GM15510 (cell line): ENCODE results near the gene LRMDA.

Experiments
- POLR2A ChIP-seq: IDR thresholded peaks from 3 replicates; pipeline ENCODE4 v1.6.1; 2011; ENCODE audit warnings: borderline replicate concordance; ENCODE audit not compliant: insufficient read length; ENCODE audit errors: extremely low read depth

Gene LRMDA

DNA sequence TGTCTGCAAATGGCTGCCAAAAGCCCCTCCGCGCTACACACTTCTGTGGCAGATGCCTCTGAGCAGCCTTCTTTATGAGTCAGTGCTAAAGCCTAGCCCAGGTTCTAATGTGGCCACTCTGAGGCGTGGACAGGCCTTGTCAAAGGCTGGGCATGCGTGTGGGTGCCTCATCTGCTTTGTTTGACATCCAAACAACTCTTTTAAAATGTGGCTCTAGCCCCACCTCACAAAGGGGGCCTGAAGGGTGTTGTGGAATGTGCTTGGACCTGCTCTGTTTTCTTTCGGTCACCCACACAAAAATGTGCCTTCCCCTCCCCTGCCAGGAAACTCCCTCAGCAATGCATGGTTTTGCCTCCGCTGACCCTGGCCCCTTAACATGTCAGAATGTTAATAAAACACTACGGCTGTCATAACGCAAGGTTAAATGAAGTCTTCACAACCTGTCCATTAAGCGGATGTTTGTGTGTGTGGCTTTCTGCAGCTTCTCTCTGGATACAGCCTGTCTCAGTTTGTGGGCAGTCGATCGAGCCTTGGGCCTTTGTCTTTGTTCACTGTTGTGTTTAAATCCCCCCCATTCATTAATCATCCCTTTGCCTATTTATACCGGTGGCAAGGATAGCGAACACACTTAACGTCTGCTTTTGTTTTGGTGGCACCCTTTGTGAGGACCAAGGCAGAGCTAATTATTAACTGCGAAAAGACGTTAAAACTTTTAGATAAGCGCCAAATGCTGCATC lies 718.9 kb downstream of the LRMDA start:
- no peak for TF ChIP-seq POLR2A

DNA sequence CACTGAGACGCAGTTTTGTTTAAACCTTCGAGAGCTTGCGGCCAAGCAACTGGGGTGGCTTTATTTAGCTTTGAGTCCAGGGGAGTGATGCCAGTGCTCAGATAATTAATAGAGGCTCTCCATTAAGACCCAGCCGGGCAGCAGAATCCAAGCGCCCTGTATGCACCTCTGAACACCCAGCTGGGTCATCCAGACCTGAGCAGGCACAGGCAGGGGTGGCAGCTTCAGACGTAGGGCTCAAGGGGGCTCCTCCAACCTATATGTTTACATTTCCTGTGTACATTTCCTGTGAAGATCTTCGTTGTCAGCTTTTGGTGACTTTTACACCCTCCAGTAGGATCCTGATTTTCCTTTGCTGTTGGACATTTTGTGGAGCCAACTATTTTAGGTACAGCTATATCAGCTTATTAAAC lies 719.5 kb downstream of the LRMDA start:
- no peak for TF ChIP-seq POLR2A

GRCh38 chr10:76152186-76152585 lies 720.8 kb downstream of the LRMDA start:
- no peak for TF ChIP-seq POLR2A

DNA sequence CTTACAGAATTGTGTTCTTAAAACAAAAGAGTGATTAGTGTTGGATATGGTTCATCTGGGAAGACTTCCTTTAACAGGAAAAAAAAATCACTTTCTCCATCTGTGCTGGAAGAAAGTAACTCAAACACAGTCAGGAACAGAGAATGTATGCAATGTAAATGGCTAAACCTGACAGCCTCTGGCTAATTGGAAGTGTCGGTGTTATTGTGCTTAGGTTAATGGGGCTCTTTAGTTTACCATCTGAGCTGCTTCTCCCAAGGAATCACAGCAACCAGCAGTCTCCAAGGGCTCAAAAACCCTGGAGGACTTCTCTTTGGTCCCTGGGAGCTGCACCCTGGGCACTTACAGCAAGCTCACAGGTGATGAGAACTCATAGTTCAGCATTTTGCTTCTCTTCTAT lies 724.5 kb downstream of the LRMDA start:
- no peak for TF ChIP-seq POLR2A

GRCh38 chr10:76160446-76161300 lies 729.2 kb downstream of the LRMDA start:
- no peak for TF ChIP-seq POLR2A

DNA sequence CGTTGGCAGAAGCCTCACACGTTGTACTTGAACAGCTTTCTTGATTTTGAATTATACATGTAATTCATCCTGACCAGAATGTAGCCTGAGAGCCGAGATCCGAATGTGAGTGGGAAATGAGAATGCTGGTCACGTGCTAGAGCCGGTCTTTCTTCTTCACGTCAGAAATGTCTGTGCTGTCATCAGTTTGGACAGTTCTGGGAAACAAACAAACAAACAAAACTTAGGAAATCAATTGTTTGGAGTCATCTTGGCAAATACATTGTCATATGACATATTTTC lies 729.8 kb downstream of the LRMDA start:
- TF ChIP-seq POLR2A, result no peak

- no peak for TF ChIP-seq POLR2A
These were observed 737.0 kb downstream of the LRMDA start for GRCh38 chr10:76168437-76168836.

DNA sequence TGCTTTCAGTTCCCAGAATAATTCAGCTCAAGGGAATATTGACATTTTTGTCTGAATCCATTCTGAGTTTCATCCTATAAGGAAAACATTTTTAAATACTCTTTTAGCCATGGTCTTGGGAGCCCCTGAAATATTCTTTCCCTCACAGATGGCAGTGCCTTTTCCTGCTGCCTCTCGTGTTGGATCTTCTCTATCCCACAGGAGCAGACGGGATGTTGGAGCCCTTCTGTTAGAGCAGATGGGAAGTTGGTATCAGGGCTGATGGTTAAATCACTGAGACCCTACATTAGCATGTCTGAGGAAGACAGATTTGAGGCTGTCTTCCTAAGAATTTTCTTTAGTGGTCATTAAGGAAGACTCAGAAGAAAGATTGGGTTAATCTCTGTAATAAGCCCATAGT lies 737.8 kb downstream of the LRMDA start:
- TF ChIP-seq POLR2A, result no peak

- TF ChIP-seq POLR2A, result no peak
These were observed 740.6 kb downstream of the LRMDA start for GRCh38 chr10:76172020-76172419.

- TF ChIP-seq POLR2A, result no peak
These were observed 744.2 kb downstream of the LRMDA start for GRCh38 chr10:76175533-76176165.

DNA sequence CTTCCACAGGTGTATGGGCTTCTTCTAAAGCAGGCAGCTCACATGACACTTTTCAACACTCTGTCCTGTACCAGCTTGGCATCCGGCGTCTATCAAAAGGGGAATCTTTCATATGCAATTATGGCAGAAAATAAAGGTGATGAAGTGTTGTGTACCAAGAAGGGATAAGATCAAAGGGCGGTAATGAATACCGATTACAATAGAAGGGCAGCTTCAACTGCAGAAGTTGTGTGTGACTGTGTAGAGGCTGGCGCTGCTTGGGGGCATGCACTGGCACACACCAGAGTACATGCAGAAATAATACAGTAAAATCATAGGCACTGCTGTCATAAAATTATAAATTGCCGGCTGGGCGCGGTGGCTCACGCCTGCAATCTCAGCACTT lies 744.7 kb downstream of the LRMDA start:
- no peak for TF ChIP-seq POLR2A

- no peak for TF ChIP-seq POLR2A
These were observed 746.5 kb downstream of the LRMDA start for GRCh38 chr10:76177936-76178335.

DNA sequence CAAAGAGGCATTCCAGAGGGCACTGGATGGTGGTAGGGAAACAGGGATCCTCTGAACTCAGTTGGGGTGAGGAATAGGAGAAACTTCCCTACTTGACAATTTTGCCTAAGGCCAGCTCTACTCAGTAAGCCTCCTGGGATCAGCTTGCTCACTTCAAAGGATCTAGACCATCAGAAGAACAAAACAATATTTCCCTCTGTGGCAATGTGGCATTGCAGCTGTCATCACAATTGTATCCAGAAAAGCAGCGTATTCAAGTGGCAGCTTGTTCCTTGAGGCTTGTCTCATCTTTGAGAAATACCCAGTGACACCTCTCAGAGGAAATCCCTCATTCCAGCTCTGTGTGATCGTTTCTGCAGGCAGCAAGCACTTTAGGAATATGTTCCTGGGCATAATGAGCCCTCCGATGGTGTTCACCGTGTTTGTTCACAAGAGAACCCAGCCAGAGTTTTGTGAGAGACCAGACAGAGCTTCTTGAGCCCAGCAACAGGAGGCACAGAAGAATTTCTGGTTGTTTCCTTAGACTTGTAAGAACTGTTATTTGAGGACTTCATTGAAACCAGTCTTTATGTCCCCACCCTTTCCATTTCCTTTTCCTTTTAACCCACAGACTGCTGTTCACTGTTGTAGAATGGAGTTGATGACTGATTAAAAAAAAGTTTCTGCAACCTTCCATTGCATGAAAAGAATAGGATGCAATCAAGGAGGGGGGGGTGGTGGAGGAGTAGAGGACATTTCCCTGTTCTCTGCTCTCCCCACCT lies 747.3 kb downstream of the LRMDA start:
- TF ChIP-seq POLR2A, result no peak

GRCh38 chr10:76179806-76180205 lies 748.4 kb downstream of the LRMDA start:
- TF ChIP-seq POLR2A, result no peak

DNA sequence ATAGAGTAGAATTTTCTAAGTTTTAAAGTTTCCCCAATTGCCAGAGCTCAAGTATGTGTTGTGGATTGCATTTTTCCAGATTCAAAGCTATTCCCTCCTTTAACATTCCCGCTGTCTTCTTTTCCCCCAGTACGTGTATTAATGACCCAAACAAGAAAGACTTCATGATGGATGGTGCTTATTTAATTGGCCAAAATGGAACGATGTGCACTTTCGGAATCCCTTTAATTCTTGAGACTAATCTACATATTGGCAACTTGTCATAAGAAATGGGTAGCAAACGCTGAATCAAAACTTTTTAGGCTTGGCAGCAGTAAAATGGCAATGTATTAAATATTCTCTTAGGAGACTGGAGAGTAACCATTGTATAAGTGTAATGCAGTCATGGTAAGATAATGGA lies 753.2 kb downstream of the LRMDA start:
- no peak for TF ChIP-seq POLR2A
